PC-3 (cell line): ENCODE measurements around the gene TACC2. TPM values are rescaled to one million over a fixed set of nuclear protein-coding genes. Genes with fewer than 3 reads are reported as not detected.
"Not testable (repeated sequence)": the region's sequence is repeated elsewhere in the genome, so short reads cannot be mapped to it uniquely, and the experiment has no call there.

Source experiments
- ATAC-seq: fragments of 200-7000 bp; cut with Tn5 transposase; 2 replicates; pipeline ENCODE4 v1.9.1; 2020; ENCODE audit warnings: mild to moderate bottlenecking, moderate library complexity
- BruUV-seq: library from RNA; stranded (reverse); fragments of 400-500 nt; replicated peaks from 2 replicates; lab custom pipeline; 2021; lab: Mats Ljungman, UMichigan
- CTCF ChIA-PET: fragments of 300-600 bp; sonication (Branson Sonifier 250); formaldehyde crosslinking; loops from one replicate; lab custom pipeline; 2022; ENCODE audit warnings: antibody characterized with exemption; lab: Charles Lee
- POLR2A ChIA-PET: fragments of 300-600 bp; sonication (Branson Sonifier 250); formaldehyde crosslinking; loops from one replicate; lab custom pipeline; 2022; ENCODE audit warnings: antibody characterized with exemption; ENCODE audit not compliant: unreplicated experiment; lab: Charles Lee
- DNase-seq: peaks from one replicate; pipeline ENCODE4 v3.0.0-alpha.2; 2015
- H2AFZ ChIP-seq: fragments of 300-600 bp; sonication (generic); 2 replicates; pipeline ENCODE4 v1.6.0; 2016; ENCODE audit warnings: antibody characterized with exemption, low read length
- H3F3A ChIP-seq: fragments of 300-600 bp; sonication (generic); one replicate; pipeline ENCODE4 v1.6.0; 2017; ENCODE audit warnings: antibody characterized with exemption, low read length, control low read depth, mild to moderate bottlenecking; ENCODE audit not compliant: unreplicated experiment
- H3K27ac ChIP-seq: fragments of 300-600 bp; sonication (generic); 2 replicates; pipeline ENCODE4 v1.5.1; 2016; ENCODE audit warnings: mild to moderate bottlenecking, low read length
- H3K27me3 ChIP-seq: fragments of 300-600 bp; sonication (generic); 2 replicates; pipeline ENCODE4 v1.6.1; 2016; ENCODE audit warnings: low read length, mixed read lengths
- H3K36me3 ChIP-seq: fragments of 300-600 bp; sonication (generic); 2 replicates; pipeline ENCODE4 v1.6.1; 2016; ENCODE audit warnings: low read depth, mixed run types, low read length, mixed read lengths
- H3K4me1 ChIP-seq: fragments of 300-600 bp; sonication (generic); 2 replicates; pipeline ENCODE4 v1.5.1; 2016; ENCODE audit warnings: low read length; ENCODE audit not compliant: insufficient read depth
- H3K4me2 ChIP-seq: fragments of 300-600 bp; sonication (generic); 2 replicates; pipeline ENCODE4 v1.6.0; 2016; ENCODE audit warnings: low read length
- H3K4me3 ChIP-seq: fragments of 300-600 bp; sonication (generic); 2 replicates; pipeline ENCODE4 v1.5.1; 2016; ENCODE audit warnings: mild to moderate bottlenecking, low read length, mixed read lengths
- H3K79me2 ChIP-seq: fragments of 300-600 bp; sonication (generic); 2 replicates; pipeline ENCODE4 v1.6.1; 2017; ENCODE audit warnings: low read length, mixed read lengths
- H3K9ac ChIP-seq: fragments of 300-600 bp; sonication (generic); 2 replicates; pipeline ENCODE4 v1.6.0; 2016; ENCODE audit warnings: mild to moderate bottlenecking, low read length
- H3K9me2 ChIP-seq: fragments of 300-600 bp; sonication (generic); replicated peaks from 2 replicates; pipeline ENCODE4 v1.6.1; 2016; ENCODE audit warnings: mixed run types, low read length, mixed read lengths
- H3K9me3 ChIP-seq: fragments of 300-600 bp; sonication (generic); 2 replicates; pipeline ENCODE4 v1.6.1; 2016; ENCODE audit warnings: low read length, mixed read lengths
- H4K20me1 ChIP-seq: fragments of 300-600 bp; sonication (generic); 2 replicates; pipeline ENCODE4 v1.6.1; 2016; ENCODE audit warnings: low read length, mixed read lengths
- EZH2 ChIP-seq: fragments of 300-600 bp; sonication (generic); IDR thresholded peaks from one replicate; pipeline ENCODE4 v1.6.1; 2017; ENCODE audit warnings: antibody characterized with exemption, mild to moderate bottlenecking, low read length; ENCODE audit not compliant: unreplicated experiment
- EZH2phosphoT487 ChIP-seq: fragments of 300-600 bp; sonication (generic); IDR thresholded peaks from 2 replicates; pipeline ENCODE4 v1.6.1; 2018; ENCODE audit warnings: mild to moderate bottlenecking, antibody characterized with exemption, low read length, borderline replicate concordance
- intact Hi-C: fragments of 100-400 bp; cut with micrococcal nuclease; formaldehyde crosslinking; loops from 2 replicates; pipeline ENCODE4 v1.9.0; 2023
- total RNA-seq: library from RNA; depleted of rRNA; stranded (reverse); fragments of >200 nt; gene quantifications from 2 replicates; pipeline ENCODE4 v1.2.3, GENCODE V29; 2014
- TF ChIP-seq, protein P1 (sequence below): fragments of 300-600 bp; sonication (generic); conservative IDR thresholded peaks from 2 replicates; pipeline ENCODE4 v1.5.1; 2017; ENCODE audit warnings: antibody characterized with exemption, low read depth, mild to moderate bottlenecking, low read length

The TACC2 gene
- total RNA-seq, 1 experiment from 2014 or later, result 31.7 TPM

DNA sequence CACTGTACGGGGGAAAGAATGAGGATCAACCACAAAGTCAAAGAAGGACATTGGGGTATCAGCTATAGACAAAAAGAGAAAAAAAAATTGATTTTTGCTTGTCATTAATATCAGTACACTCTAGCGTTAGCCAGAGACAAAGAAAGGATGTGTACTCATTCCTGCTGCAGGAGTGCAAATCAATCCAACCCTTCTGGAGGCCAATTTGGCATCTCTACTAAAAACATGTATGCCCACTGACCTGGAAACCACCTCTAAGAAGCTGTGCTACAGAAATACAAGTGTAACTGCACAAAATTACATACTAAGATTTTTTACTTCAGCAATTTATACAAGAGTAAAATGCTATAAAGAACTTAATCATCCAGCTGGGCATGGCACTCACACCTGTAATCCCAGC is 27.5 kb upstream of the TACC2 start:
- Histone ChIP-seq H3K4me2 (no peak overlapping the region), H3K27me3 (no peaks in the 10 kb centered on the region), H3K4me1 (peaks cover 10% of the 10 kb centered on the region), H3K79me2 (no peaks in the 10 kb centered on the region), H3K9me2 (no peaks in the 10 kb centered on the region), H3K4me3 (no peak overlapping the region), H3K27ac (no peak overlapping the region), H3K9ac (no peak overlapping the region), H3K9me3 (no peaks in the 10 kb centered on the region), H3F3A (no peaks in the 10 kb centered on the region), H3K36me3 (peaks cover 3% of the 10 kb centered on the region), H4K20me1 (no peaks in the 10 kb centered on the region), H2AFZ (no peak overlapping the region)
- BruUV-seq, result no TSS peak
- ATAC-seq, result no peak
- ChIA-PET POLR2A (no interaction called here), CTCF (no interaction called here)
- TF ChIP-seq, protein P1, sequence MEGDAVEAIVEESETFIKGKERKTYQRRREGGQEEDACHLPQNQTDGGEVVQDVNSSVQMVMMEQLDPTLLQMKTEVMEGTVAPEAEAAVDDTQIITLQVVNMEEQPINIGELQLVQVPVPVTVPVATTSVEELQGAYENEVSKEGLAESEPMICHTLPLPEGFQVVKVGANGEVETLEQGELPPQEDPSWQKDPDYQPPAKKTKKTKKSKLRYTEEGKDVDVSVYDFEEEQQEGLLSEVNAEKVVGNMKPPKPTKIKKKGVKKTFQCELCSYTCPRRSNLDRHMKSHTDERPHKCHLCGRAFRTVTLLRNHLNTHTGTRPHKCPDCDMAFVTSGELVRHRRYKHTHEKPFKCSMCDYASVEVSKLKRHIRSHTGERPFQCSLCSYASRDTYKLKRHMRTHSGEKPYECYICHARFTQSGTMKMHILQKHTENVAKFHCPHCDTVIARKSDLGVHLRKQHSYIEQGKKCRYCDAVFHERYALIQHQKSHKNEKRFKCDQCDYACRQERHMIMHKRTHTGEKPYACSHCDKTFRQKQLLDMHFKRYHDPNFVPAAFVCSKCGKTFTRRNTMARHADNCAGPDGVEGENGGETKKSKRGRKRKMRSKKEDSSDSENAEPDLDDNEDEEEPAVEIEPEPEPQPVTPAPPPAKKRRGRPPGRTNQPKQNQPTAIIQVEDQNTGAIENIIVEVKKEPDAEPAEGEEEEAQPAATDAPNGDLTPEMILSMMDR, result no peak
- DNase-seq, result no peak
- intact Hi-C loops, result no loop called here

DNA sequence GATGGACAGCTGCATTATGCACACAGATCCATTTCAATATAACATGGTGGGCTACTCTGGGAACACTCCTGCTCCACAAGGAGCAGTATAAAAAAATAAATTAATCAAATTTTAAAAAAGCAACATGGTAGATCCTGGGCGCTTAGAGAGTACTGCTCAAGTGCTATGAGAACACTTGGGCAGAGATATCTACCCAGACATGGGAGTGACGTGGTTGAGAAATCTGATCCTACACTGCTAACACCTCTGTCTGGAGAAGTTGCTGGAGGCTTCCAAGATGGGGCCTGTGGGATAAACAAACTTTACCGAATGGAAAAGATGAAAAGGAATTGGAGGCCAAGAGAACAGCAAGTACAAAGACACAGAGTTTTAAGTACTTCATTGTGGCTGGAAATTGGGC is 23.0 kb upstream of the TACC2 start:
- H3K4me2 ChIP-seq, result no peak overlapping the region
- H3K27me3 ChIP-seq, result no peaks in the 10 kb centered on the region
- no peak for ATAC-seq
- H3K79me2 ChIP-seq, result no peaks in the 10 kb centered on the region
- BruUV-seq, result no TSS peak
- intact Hi-C loops, result no loop called here
- peaks cover 10% of the 10 kb centered on the region; the same call in 1 of the 2 replicates for H3K36me3 ChIP-seq
- no peaks in the 10 kb centered on the region for H3K4me1 ChIP-seq
- no peaks in the 10 kb centered on the region for H3F3A ChIP-seq
- H3K9me2 ChIP-seq, result no peaks in the 10 kb centered on the region
- H4K20me1 ChIP-seq, result no peaks in the 10 kb centered on the region
- H3K9me3 ChIP-seq, result no peaks in the 10 kb centered on the region
- H3K27ac ChIP-seq, result no peak overlapping the region
- no peak for DNase-seq
- ChIA-PET POLR2A (no interaction called here), CTCF (no interaction called here)
- H2AFZ ChIP-seq, result no peak overlapping the region
- H3K4me3 ChIP-seq, result no peak overlapping the region
- no peak for TF ChIP-seq EZH2
- TF ChIP-seq EZH2phosphoT487, result no peak
- TF ChIP-seq, protein P1, result no peak
- no peak overlapping the region for H3K9ac ChIP-seq

- H3K4me2 ChIP-seq, H2AFZ ChIP-seq, DNase-seq, BruUV-seq, H3K9me3 ChIP-seq, H3K4me3 ChIP-seq, H3K9me2 ChIP-seq, H4K20me1 ChIP-seq, H3K27me3 ChIP-seq, H3K27ac ChIP-seq, ATAC-seq, H3F3A ChIP-seq, H3K9ac ChIP-seq, intact Hi-C loops, H3K4me1 ChIP-seq, CTCF ChIA-PET, H3K36me3 ChIP-seq: not testable (repeated sequence)
- POLR2A ChIA-PET, result interaction anchor here (0.7 kb wide), 1 partner anchor 35 kb away, joined by 5 read pairs; no protein-coding TSS in a partner anchor
- peaks cover 22% of the 10 kb centered on the region for H3K79me2 ChIP-seq
These were observed 19.9 kb upstream of the TACC2 start for GRCh38 chr10:121969086-121969485.
